ENCODE results near the gene CARMIL1. TPM values are rescaled to one million over a fixed set of nuclear protein-coding genes. Genes with fewer than 3 reads are reported as not detected.
A peak's percentile ranks its signal among the peaks of the same experiment; 100 is the strongest.

Gene CARMIL1
- total and polyA plus RNA-seq, 11 donors = 2.4 to 9.1 (median 5.3) TPM

DNA sequence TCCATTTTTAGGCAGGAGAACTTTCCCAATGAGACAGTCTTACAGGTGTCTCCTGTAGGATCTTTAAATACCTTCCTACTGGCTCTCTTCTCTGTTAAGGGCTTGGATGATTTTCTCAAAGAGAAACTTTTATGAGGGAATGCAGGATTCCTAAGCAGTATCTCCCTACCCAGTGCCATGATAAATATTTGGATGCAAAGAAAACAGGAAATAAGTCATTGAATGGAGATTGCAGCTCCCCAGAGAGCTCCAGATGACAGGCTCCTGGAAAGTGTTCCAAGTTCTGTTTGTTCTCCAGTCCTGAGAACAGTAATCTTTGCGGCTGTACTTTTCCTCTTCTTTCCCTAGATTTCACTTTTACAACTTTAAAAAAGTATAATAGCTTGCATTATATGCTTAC, 370.4 kb downstream of the CARMIL1 start:
- ATAC-seq = no peak
- 19 to 38% (median 34%) methylated on average over 1 of the region's 1 CpG for WGBS, 4 donors
- DNase-seq = no peak
- TF ChIP-seq POLR2A (IDR thresholded peaks at IDR 0.05) = no peak
- no peak for TF ChIP-seq CTCF (IDR thresholded peaks at IDR 0.05)
- Histone ChIP-seq H3K4me1 (peaks cover 0 to 4% (median 0%) of the 10 kb centered on the region in 12 donors), H3K27me3 (peaks cover 0 to 49% (median 6%) of the 10 kb centered on the region in 9 donors), H3K9me3 (no peaks in the 10 kb centered on the region), H3K27ac (no peak overlapping the region), H3K36me3 (no peaks in the 10 kb centered on the region), H3K4me3 (no peak overlapping the region)
- intact Hi-C loops (cut with DNase I) = no loop called here

GRCh38 chr6:25652007-25652515, 372.9 kb downstream of the CARMIL1 start, which contains the start of gene SCGN:
Gene SCGN, plus strand, starts transcription at chr6:25652215. Its CDS starts 189 bp downstream, at chr6:25652404.
- WGBS, 4 donors = 1 to 3% (median 2%) methylated on average over 20 to 35 of the region's 35 CpGs
- TF ChIP-seq POLR2A (IDR thresholded peaks at IDR 0.05) (no peak), CTCF (IDR thresholded peaks at IDR 0.05) (no peak)
- ATAC-seq (peak; percentile 32 to 88 (median 82)), DNase-seq (peak; percentile 54 to 75 (median 62))
- Histone ChIP-seq H3K9me3 (no peaks in the 10 kb centered on the region), H3K4me1 (peaks cover 0 to 4% (median 0%) of the 10 kb centered on the region in 12 donors), H3K27me3 (peaks cover 0 to 51% (median 9%) of the 10 kb centered on the region in 9 donors), H3K36me3 (no peaks in the 10 kb centered on the region), H3K4me3 (peak within 1 kb of the TSS in 9 of 12 donors; percentile 5 to 46 (median 31)), H3K27ac (no peak within 1 kb of the TSS)
- intact Hi-C loops (cut with DNase I) = no loop called here

- WGBS, 4 donors = 8 to 32% (median 22%) methylated on average over 1 of the region's 1 CpG
- DNase-seq (no peak), ATAC-seq (peak in 1 of 4 donors; percentile 31)
- Histone ChIP-seq H3K27ac (no peak overlapping the region), H3K27me3 (peaks cover 0 to 39% (median 9%) of the 10 kb centered on the region in 9 donors), H3K36me3 (no peaks in the 10 kb centered on the region), H3K4me1 (peaks cover 0 to 4% (median 0%) of the 10 kb centered on the region in 12 donors), H3K9me3 (no peaks in the 10 kb centered on the region), H3K4me3 (no peak overlapping the region)
- intact Hi-C loops (cut with DNase I) = no loop called here
- TF ChIP-seq CTCF (IDR thresholded peaks at IDR 0.05) (no peak), POLR2A (IDR thresholded peaks at IDR 0.05) (no peak)
Measured at GRCh38 chr6:25655723-25656122, 376.5 kb downstream of the CARMIL1 start.

DNA sequence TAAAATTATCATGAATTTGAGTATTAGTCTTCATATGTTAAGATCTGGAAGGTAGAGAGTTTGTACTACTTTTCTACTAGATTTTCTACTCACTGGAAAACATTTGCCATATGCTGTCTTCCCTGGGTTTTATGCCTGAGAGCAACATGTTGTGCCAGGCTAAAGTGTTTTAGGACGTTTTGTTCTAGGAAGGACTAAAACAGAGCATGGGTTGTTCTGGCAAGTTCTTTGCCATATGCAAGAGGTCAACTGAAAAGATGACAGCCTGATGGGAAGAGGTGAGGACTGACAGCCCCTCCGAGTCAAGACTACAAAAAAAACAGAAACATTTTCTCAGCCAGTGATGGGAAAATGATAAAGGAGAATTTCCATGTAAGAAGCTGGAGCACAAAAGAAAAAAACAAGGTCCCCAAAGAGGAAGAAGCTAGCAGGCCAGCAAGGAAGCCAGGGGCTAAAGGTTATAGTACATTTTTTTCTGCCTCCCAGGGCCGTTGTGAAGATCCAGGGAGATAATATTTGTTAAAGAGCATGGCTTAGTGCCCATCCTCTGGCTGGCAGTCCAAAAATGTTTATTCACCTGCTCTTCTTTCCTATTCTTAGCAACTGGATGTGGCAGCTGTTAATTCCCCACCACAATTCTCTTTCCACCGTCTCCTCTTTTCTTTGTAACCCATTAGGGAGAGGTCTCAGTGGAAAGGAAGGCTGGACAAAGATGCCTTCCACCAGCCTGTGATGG, 380.6 kb downstream of the CARMIL1 start:
- no peaks in the 10 kb centered on the region for H3K36me3 ChIP-seq
- intact Hi-C loops (cut with DNase I) = no loop called here
- no peak overlapping the region for H3K4me3 ChIP-seq
- DNase-seq (no peak), ATAC-seq (no peak)
- TF ChIP-seq POLR2A (IDR thresholded peaks at IDR 0.05) = no peak
- TF ChIP-seq CTCF (IDR thresholded peaks at IDR 0.05) = no peak
- H3K9me3 ChIP-seq = no peaks in the 10 kb centered on the region
- H3K27ac ChIP-seq = no peak overlapping the region
- WGBS, 4 donors = 20 to 34% (median 27%) methylated on average over 4 of the region's 4 CpGs
- no peaks in the 10 kb centered on the region for H3K4me1 ChIP-seq
- peaks cover 0 to 21% (median under 1%) of the 10 kb centered on the region in 9 donors for H3K27me3 ChIP-seq

Measured in heart left ventricle (tissue), 16 donors.